Suppressor macrophage treated with lipopolysaccharide for 4 hours (primary cell): ENCODE data around the gene CCNQ.

Experiments
- DNase-seq: peaks from one replicate; pipeline ENCODE4 v3.0.0-alpha.2; 2020

CCNQ gene

DNA sequence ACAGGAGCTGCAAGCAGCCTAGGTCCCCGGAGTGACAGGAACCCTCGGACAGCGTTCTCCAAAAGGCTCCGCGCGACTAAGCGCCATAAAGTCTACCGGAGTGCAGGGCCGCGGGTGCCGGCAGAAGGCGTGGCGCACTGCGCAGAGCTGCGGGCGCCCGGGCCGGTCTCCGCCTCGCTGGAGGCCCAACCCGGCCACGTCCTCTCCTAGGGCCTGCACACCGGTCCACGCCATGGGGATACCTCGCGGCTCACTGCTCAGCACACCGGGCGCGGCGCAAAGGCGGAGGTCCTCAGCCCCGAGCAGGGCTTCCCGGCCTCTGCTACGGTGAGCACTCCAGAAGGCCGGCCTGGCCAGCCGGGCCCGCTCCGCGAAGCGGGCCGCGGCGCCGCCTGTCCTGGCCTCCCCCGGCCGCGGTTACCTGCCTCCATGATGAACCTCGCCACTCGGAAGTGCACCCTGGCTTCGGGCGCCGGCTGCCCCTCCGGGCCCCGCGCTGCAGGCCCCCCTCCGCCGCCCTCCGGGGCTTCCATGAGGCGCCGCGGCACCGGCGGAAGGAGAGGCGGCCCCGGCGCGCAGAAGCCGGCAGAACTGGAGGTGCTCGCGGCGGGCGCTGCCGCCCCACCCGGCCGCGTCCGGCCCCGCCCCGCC is at the start of gene CCNQ:
Gene CCNQ (minus strand): TSS at position 599 of the 651 bp plus-strand sequence. CDS start 66 bp downstream, at position 533.
- peak; percentile 18 for DNase-seq

DNA sequence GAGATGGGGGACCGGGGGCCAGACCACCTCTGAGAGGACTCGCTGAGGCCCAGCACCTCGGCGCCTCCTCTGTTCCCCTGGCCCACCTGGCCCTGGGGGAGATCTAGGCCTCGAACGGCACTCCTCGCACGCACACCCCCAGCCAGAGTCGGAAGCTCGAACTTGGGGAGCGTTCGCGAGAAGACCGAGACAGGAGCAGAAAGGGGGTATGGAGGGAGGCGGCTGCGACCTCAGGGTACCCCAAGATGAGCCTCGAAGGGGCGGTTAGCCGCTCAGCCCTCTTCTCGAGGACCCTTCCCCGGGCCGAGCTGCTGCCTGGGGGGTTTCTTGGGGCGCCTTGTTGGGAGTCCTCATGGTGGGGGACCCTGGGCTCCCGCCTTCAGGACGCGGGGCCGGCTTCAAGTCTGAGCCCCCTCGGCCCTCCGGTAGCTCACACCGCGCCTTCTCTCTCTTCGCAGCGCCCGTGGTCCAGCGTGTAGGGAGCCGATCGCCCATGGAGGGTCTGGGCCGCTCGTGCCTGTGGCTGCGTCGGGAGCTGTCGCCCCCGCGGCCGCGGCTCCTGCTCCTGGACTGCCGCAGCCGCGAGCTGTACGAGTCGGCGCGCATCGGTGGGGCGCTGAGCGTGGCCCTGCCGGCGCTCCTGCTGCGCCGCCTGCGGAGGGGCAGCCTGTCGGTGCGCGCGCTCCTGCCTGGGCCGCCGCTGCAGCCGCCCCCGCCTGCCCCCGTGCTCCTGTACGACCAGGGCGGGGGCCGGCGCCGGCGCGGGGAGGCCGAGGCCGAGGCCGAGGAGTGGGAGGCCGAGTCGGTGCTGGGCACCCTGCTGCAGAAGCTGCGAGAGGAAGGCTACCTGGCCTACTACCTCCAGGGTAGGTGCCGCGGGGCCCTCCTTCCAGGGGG is 48.8 kb upstream of the CCNQ start:
- DNase-seq, result no peak

GRCh38 chrX:153646620-153647373 is 47.9 kb upstream of the CCNQ start, which contains the start of gene DUSP9:
TSS of gene DUSP9 (plus strand) at chrX:153647203. CDS start at chrX:153647954, 751 bp downstream.
- peak; percentile 35 for DNase-seq

- no peak for DNase-seq
These were observed 47.1 kb upstream of the CCNQ start for GRCh38 chrX:153645921-153646488.

GRCh38 chrX:153645151-153645550 is 46.2 kb upstream of the CCNQ start:
- no peak for DNase-seq

DNA sequence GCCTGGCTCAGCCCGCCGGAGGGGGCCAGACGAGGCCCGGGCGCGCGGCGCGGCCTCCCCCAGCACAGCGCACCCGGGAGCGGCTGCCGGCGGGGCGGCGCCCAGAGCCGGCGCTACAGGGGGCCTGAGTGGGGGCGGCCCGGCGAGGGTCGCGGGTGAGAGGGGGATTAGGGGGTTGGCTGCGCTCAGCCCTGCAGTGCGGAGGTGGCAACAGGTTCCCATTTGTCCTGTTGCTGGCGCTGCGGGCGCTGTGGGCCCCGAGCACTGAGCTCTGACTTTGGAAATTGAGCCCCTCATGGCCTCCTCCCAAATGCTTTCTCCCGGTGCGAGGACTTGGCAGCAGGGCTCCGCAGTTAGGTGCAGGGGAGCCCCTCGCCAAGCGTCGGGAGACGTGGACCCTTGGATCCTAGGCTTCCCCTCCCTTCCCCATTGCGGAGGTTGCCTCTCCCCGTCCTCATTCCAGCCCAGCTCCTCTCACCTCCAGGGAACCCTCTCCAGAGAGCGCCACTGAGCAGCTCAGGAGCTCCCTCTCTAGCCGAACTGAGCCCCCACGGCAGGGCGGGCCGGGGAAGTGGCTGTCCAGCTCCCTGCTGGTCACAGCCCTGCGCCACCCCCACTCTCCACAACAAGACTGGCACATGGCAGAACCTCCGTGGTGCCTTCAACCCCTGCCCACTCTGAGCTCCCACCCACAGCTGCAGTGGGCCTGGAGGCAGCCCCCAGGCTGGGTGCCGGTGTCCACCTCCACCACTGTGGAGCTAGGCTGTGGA is 45.6 kb upstream of the CCNQ start:
- DNase-seq, result no peak

GRCh38 chrX:153643431-153644351 is 44.8 kb upstream of the CCNQ start:
- DNase-seq, result peak; percentile 13

DNA sequence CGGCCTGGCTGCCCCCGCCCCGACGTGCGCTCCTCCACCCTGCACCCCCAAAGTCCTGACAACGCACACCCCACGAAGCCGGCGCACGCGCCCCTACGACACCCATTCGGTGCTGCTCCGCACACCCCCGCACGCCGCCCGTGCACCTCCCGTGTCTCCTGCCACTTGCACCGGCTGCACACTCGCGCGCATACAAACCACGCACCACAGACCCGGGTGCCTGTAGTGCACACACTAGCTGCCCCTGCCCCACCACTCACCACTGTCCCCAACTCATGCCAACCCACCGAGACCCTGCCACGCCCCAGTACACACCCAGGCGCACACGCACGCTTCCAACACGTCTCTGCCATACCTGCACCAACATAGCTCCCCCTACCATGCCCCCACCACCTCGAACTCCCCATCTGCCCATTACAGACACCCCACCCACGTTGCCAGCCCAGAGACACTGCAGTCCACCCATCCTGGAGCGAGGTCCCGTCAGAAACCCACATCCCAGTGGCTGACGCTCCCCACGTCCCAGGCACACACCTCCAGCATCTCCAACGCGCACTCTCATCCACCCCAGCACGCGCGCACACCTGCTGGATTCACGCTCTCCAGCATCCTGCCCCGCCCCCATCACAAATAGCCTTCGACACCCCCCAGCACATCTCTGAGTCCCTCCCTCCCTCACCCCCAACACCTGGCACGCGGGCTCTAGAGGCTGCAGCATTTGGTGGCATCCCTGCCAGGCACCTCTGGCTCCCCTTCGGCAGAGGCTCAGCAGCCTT is 43.9 kb upstream of the CCNQ start:
- no peak for DNase-seq

GRCh38 chrX:153642051-153642654 is 43.2 kb upstream of the CCNQ start:
- no peak for DNase-seq

- DNase-seq, result no peak
These were observed 42.7 kb upstream of the CCNQ start for GRCh38 chrX:153641627-153642026.

DNA sequence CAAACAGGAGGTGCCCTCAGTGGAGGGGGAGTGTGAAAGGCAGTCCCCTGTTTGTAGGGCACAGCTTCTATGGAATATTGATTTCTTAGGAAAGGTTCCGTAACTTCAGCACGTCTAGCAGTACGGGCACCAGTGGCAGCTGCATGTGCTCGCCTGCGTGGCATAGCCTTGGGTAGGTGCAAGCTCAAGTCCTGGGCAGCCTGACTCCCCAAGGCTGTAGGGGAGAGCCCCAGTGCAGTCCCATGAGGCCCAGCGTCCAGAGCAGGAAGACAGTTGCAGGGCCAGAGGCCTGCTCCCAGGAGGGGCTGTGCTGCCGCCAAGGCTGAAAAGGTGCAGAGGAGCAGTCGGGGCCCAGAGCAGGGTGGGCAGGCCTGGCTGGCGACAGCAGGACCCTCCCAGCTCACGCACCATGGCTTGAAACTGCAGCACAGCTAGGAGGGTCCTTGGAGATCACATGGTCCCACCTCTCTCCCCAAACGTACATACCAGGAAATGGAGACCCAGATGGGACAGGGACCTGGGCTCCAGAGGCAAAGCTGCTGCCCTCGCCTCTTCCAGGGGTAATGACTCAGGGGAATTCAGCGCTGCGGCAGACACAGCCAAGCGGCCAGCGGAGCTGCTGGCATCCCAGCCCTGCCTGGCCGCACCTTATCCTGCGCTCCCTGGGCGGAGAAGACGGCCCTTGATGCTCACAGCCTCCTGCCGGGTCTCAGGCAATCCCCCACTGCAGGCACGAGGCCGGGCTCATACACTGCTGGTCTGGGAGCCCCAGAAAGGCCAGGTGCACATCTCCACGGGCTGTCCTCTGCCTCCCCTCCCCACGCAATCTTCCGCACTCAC is 42.0 kb upstream of the CCNQ start:
- DNase-seq, result no peak

- no peak for DNase-seq
These were observed 41.2 kb upstream of the CCNQ start for GRCh38 chrX:153640045-153640686.

- DNase-seq, result no peak
These were observed 40.5 kb upstream of the CCNQ start for GRCh38 chrX:153639177-153640044.

DNA sequence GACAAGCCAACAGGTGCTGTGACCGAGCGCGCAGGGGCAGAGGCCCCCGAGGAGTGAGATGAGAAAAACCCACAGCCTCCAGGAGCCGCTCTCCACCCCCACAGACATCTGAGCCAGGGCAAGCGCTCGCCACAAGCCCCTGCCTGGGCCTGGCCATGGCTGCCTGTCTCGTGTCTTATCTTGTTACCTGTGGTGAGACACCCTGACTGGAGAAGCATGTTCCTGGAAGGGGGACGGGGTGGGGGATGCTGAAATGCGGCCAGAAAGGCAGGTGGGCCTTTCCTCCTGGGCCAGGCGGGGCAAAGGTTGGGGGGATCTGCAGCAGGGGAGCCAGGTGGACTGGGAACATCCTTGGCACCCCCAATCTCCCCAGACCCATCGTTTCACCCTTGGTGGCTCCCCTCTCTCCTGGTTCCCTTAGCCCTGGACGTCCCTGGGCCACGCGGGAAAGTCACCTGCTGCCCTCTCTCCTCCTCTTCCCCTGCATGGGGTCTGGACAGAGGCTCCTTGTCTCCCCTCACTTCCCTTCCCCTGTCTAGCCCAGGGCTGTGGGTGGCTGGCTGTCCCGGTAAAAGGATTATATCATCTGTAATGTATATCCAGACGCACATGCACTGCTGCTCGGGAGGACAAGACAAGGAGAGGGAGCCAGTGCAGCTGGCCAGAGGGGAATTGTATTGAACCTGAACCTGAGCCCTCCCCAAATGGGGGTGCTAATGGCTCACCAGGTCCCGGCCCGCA is 39.7 kb upstream of the CCNQ start:
- DNase-seq, result no peak

DNA sequence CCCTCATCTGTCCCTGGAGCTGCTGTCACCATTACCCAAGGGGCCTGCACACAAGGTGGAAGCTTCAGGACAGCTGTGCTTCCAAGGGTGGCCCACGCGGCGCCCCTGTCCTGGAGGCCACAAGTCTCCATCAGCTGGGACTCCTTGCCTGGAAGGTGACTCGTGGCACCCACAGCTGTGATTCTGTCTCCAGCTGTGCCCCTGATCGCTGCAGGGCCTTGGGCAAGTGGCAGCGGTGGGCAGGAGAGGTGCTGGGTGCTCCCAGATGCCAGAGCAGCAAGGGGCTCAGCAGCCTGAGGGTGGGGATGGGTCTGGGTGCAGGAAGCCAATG is 39.1 kb upstream of the CCNQ start:
- no peak for DNase-seq
